Activated T-cell treated with anti-CD3 and anti-CD28 coated beads, Interleukin-2, amount 50 U/mL, for 4 hours (primary cell): ENCODE measurements around the gene USP2. TPM values are rescaled to one million over a fixed set of nuclear protein-coding genes. Genes with fewer than 3 reads are reported as not detected.

ENCODE experiments used
- ATAC-seq, 2 donors: fragments of 200-7000 bp; cut with Tn5 transposase; one replicate each; pipeline ENCODE4 v1.10.0; 2021
- DNase-seq: peaks from one replicate; pipeline ENCODE4 v3.0.0-alpha.2; 2020
- H3K27me3 Mint-ChIP-seq: one replicate; pipeline ENCODE4 v1.8.0; 2021; ENCODE audit warnings: low read depth, mixed read lengths
- H3K36me3 Mint-ChIP-seq: one replicate; pipeline ENCODE4 v1.8.0; 2022; ENCODE audit warnings: mixed read lengths; ENCODE audit not compliant: insufficient read depth
- H3K4me1 Mint-ChIP-seq: one replicate; pipeline ENCODE4 v1.8.0; 2021; ENCODE audit warnings: low read depth, mixed read lengths
- H3K4me3 Mint-ChIP-seq: one replicate; pipeline ENCODE4 v1.8.0; 2021; ENCODE audit warnings: mild to moderate bottlenecking, moderate library complexity, mixed read lengths
- H3K9me3 Mint-ChIP-seq: one replicate; pipeline ENCODE4 v1.8.0; 2021; ENCODE audit warnings: mixed read lengths
- total RNA-seq, 3 donors: library from RNA; stranded (reverse); gene quantifications; one replicate each; pipeline ENCODE4 v1.2.1, GENCODE V29; 2021

The USP2 gene
- total RNA-seq, 3 donors from 2014 or later, result 0.19 to 0.53 (median 0.37) TPM

DNA sequence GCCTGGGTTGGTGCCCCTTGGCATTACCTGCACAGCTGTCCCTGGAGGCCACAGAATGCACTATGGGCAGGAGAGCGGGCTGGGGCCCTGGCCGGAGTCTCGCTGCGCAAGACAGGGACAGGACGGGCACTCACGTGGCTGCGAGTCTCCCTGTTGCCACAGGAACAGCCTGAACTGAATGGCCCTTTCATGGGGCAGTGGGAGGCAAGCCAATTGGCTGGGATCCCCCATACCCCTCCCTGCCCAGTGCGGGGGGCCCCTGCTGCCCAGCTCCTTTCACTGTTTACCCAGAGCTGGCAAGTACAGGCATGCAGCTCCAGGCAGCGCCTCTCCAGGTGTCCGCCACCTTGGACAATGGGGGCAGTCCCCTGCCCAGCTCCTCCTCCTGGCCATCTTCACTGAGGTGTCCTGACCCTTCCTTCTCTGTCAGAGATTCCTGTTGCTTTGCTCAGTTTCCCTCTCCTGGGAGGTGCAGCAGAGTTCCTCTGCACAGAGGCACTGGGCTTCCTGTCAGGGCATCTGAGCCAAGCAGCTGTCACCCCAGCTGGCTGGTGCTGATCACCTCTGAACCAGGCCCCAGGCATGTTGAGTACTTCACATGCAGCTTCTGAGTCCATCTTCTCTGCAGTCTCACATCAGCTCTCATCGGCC is 5.2 kb downstream of the USP2 start:
- DNase-seq, result no peak
- ATAC-seq, result no peak
- peaks cover under 1% of the 10 kb centered on the region for H3K27me3 Mint-ChIP-seq
- H3K9me3 Mint-ChIP-seq, result no peaks in the 10 kb centered on the region
- H3K4me1 Mint-ChIP-seq, result peaks cover 10% of the 10 kb centered on the region
- no peaks in the 10 kb centered on the region for H3K36me3 Mint-ChIP-seq
- H3K4me3 Mint-ChIP-seq, result no peak overlapping the region

DNA sequence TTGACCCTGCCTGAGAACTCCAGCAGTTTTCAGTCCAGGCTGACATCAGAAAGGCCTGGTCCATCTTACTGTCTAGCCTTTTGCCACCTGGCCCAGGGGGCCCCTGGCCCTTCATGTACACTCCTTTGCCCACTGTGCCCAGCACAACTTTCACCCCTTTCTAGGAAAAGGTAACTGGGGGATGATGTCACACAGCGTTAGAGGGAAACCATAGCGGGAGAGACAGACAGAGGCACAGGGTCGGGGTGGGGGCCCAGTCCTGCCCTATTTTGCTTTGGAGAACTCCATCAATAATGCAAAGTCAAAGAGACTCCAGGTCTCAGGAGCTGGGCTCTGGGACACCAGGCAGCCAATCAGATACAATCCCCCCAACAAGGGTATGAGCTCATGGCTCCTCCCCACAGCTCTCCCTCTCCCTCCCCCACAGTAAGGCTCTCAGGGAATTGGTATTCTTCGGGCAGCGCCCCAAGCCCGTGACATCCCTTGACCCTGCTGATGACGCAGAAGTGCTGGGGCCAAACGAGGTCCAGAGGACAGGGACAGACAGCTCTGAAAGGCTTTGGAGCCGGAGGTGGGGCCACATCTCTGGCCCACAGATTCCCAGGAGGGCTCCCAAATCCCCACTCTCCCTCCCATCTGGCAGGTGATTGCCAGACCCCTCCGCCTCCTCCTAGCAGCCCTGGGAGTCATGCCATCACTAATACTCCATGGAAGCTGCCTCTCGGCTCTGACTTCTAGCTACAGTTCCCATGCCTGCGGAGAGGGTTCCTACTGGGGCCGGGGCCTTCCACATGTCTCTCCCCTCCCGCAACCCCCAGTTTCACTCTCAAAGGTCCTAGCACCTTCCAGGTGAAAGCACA is 5.9 kb downstream of the USP2 start:
- ATAC-seq (no peak), DNase-seq (no peak)
- Mint-ChIP-seq H3K36me3 (no peaks in the 10 kb centered on the region), H3K9me3 (no peaks in the 10 kb centered on the region), H3K4me1 (peaks cover 10% of the 10 kb centered on the region), H3K4me3 (no peak overlapping the region), H3K27me3 (peaks cover 5% of the 10 kb centered on the region)

DNA sequence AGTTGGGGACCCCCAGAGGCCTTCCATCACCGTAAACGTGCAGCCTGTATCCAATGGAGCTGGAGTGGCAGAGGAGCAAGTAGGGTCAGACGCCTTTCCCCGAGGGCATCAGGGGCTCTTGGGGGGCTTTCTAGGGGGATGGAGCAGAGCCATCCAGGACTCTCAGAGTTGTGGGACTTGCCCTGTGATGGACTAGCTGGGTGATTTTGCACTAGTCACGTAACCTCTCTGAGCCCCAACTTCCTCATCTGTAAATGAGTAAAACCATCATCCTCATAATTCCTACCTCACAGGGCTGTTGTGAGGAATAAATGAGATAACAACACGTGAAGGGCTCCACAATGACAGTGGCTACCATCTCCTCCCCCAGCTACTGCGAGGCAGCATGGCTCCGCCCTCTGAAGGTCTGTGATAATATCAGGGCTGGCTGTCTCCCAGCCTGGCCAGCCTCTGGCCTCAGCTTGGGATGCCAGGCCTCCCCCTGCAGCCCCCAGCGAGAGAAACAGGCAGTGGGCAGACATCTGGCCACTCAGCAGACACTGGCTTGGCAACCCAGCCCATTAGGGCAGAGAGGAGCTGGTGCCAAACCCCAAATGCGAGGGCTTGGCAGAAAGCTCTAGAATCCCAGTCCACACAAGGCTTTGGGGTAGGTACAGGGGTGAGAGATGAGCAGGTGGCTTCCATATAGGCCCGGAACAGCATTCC is 6.7 kb downstream of the USP2 start:
- DNase-seq (no peak), ATAC-seq (no peak)
- Mint-ChIP-seq H3K9me3 (no peaks in the 10 kb centered on the region), H3K4me1 (peaks cover 10% of the 10 kb centered on the region), H3K27me3 (peaks cover 10% of the 10 kb centered on the region), H3K36me3 (no peaks in the 10 kb centered on the region), H3K4me3 (no peak overlapping the region)

DNA sequence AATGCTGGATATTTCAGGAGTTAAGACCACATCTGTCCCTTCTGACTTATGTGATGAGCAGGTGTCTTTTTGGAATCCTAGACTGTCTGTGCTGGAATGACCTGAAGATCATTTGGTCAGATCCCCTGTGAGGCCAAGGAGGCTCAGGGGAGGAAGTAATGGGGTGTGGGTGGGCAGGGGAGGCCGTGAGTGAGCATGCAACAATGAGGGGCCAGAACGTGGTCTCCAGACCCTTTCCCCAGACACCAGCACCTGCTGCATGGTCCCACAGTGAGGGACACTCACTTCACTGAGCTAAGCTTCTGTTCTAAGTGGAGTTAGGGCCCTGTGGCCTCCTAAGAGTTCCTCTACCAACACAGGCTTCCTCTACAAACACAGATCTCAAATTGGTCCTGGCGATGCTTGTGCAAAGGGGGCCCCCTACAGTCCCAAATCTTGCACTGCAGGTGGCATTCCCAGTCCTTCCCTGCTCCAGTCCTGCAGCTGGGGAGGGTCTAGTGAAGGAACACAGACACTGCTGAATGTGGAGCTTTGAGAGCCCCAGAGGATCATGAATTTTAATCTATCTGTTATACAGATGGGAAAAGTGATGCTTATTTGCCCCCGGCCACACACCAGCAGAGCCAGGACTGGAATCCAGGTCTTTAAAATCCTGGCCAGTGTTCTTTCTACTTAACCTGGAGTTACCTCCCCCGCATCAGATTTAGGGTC is 7.4 kb downstream of the USP2 start:
- ATAC-seq (peak; percentile 45 to 49), DNase-seq (peak; percentile 38)
- Mint-ChIP-seq H3K4me3 (no peak overlapping the region), H3K36me3 (no peaks in the 10 kb centered on the region), H3K4me1 (peaks cover 10% of the 10 kb centered on the region), H3K27me3 (peaks cover 16% of the 10 kb centered on the region), H3K9me3 (no peaks in the 10 kb centered on the region)

DNA sequence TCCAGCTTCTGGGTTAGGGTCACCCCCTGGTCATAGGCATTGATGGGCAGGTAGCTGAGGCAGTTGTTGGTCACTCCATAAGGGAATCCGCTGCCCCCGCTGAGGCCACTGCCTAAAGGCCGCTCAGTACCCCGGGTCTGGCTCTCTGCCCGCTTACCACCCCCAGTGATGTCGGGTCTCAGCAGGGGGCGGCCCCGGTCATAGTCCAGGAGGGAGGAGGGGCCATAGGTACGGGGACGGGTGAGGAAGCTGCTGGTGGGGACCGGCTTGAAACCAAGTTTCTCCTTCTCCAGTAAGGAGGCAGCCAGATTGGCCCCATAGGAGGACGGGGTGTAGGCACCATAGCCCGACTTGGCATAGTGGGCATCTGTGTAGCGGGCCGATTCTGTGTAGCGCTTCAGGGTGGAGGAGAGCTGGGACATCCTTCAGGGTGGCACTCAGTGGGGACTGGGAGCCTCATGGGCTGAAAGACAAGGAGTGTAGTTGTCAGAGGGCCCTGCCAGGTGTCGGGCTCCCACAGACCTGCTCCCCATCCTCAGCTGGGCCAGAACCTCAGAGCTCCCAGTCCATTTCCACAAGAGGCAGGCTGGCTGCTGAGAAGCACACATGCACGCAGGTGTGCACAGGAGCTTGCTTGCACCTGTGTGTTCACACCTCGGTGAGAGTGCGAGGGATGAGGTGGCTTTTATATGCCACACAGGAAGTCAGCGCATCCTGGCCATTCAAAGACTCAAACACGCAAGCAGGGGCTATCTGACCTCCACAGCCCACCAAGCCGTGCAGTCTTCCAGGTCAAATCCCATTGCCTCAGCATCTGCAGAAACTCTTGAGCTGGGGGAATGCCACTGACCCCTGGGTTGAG is 8.2 kb downstream of the USP2 start:
- Mint-ChIP-seq H3K27me3 (peaks cover 18% of the 10 kb centered on the region), H3K4me3 (no peak overlapping the region), H3K9me3 (no peaks in the 10 kb centered on the region), H3K36me3 (no peaks in the 10 kb centered on the region), H3K4me1 (peaks cover 10% of the 10 kb centered on the region)
- no peak for ATAC-seq
- no peak for DNase-seq

DNA sequence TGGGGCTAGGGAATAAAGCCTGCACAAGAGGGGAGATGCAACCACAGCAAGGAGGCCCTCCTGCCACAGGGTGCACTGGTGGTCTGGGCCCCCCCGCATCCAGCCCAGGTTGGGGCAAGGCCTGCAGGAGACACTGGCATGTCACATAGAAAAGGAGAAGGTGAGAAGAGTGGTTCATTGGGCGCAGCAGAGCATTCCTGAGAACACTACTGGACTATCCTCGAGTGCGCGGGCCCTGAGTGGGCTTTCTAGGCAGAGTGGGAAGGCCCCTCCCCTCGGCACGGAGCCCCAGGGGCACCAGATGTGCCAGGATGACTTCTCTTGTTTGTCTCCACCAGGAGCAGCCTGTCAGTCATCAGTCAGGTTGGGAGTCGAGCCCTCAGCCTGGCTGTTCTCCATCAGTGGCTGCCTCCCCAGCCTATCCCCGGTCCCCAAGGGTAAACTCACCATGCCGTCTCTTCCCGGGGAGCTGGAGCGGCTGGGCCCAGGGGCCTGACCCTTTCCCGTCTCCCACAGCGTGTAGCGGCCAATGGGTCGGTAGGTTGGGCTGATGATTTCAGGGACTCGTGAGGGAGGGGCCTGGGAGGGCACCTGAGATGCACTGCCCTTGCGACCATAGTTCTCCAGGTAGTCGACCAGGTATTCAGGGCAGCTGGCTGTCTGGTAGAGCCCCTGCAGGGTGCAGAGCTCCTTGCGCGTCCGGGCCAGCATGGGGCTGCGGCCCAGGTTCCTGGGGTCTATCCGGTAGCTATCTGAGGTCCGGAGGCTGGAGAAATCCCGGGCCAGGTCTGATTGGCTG is 9.0 kb downstream of the USP2 start:
- H3K4me3 Mint-ChIP-seq, result no peak overlapping the region
- DNase-seq (no peak), ATAC-seq (no peak)
- H3K9me3 Mint-ChIP-seq, result no peaks in the 10 kb centered on the region
- peaks cover 10% of the 10 kb centered on the region for H3K4me1 Mint-ChIP-seq
- no peaks in the 10 kb centered on the region for H3K36me3 Mint-ChIP-seq
- H3K27me3 Mint-ChIP-seq, result peaks cover 25% of the 10 kb centered on the region

DNA sequence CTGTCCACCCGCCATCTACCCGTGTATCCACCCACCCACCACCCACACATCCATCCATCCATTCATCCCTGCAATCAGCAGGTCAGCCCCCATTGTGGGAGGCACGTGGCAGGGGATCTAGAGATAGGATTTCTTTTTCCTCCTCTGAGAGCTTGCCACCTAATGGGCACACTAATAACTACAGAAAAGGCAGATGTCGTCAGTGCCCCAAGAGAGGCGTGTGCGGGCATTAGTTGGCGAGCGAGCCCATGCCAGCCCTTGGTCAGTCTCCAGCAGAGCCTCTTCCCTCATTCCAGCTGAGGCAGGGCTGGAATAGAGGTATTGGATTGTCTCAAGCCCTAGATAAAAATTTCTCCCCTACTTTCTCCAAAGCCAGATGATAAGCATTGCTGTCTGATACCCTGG is 9.7 kb downstream of the USP2 start:
- ATAC-seq (no peak), DNase-seq (no peak)
- Mint-ChIP-seq H3K27me3 (peaks cover 32% of the 10 kb centered on the region), H3K4me1 (peaks cover 10% of the 10 kb centered on the region), H3K36me3 (no peaks in the 10 kb centered on the region), H3K4me3 (no peak overlapping the region), H3K9me3 (no peaks in the 10 kb centered on the region)

DNA sequence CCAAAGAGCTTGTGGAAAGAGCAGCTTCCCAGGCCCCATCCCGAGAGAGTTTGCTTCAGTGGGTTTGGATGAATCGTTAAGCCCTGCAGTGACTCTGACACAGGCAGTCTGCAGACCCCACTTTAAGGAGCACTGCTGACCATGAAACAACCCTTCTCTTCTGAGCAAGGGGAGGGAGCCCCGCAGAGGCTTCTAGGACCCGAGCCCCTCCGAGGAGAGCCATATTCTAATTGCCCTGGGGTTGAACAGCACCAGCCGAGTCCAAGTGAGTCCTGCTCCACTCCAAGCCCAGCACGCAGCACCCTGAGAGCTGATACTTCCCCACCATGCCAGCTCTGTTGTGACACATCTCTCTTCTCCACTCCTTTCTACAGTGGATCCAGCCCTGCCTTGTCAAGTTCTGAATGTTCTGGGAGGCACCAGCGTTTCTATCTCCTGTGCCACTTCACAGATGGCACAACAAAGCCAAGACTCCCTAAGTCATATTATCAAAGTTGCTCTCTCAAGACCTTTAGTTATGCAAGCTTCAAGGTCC is 10.4 kb downstream of the USP2 start:
- Mint-ChIP-seq H3K36me3 (no peaks in the 10 kb centered on the region), H3K27me3 (peaks cover 38% of the 10 kb centered on the region), H3K9me3 (no peaks in the 10 kb centered on the region), H3K4me1 (peaks cover 10% of the 10 kb centered on the region), H3K4me3 (no peak overlapping the region)
- ATAC-seq (no peak), DNase-seq (no peak)

DNA sequence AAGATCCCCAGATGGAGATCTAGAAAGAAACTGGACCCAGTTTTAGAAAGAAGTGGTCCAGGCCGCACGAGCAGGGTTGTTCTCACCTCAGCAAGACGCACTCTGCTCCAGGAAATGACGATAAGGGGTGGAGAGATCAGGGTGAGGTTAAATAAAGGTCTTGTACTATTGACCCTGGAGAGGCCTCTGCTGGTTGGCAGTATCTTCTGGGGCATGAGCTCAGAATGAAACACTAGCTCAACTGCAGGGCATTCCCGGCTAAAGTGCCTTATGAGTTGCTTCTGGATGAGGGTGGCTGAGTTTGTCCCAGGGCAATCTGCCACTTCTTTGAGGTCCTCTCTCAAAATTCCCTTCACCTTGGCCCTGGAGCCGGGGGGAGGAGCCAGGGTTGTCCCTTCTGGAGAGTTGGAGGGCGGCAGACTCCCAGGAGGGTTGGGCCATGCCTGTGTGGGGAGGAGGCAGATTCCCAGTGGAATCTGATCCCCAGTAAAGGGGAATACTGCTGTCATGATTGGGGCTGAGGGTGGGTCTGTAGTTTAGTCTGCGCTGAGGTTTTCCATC is 10.9 kb downstream of the USP2 start:
- Mint-ChIP-seq H3K9me3 (no peaks in the 10 kb centered on the region), H3K27me3 (peaks cover 43% of the 10 kb centered on the region), H3K4me1 (peaks cover 10% of the 10 kb centered on the region), H3K36me3 (no peaks in the 10 kb centered on the region), H3K4me3 (no peak overlapping the region)
- DNase-seq (no peak), ATAC-seq (peak; percentile 22 to 25)

DNA sequence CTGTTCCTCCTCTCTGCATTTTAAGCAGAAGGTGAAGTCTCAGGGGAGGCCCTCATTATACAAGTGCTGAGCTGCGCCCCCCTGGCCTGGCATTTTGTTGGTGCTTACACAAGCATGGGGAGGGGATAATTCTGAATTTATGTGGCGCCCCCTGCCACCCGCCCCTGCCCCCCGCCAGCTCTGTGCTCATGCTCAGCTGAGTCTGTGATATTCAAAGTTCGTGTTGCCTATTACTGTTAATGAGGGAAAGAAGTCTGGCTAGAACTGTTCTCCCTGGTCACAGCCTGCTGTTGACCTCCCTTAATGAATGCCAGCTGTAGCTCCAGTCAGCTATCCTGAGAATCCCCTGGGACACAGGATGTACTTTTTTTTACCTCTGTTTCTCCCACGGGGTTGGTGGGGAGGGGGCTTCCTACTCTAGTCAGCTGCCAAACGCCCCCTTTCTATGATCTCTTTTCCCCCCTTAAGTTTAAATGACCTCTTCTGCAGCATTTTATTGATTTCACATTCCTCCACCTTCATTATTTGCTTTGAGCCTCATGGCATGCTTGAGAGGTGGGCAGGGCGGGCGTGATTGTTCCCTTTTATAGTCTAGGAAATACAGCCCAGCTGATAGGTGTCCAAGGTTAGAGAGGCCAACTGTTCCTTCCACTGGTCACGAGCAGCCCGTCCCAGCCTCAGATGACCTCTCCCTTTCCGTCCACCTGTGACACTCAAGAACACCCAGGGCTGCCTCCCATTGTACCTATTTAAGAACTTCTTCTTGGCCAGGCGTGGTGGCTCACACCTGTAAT is 12.2 kb downstream of the USP2 start:
- H3K4me3 Mint-ChIP-seq, result no peak overlapping the region
- no peaks in the 10 kb centered on the region for H3K36me3 Mint-ChIP-seq
- ATAC-seq, result no peak
- H3K27me3 Mint-ChIP-seq, result peaks cover 55% of the 10 kb centered on the region
- no peaks in the 10 kb centered on the region for H3K9me3 Mint-ChIP-seq
- peaks cover 15% of the 10 kb centered on the region for H3K4me1 Mint-ChIP-seq
- DNase-seq, result no peak

DNA sequence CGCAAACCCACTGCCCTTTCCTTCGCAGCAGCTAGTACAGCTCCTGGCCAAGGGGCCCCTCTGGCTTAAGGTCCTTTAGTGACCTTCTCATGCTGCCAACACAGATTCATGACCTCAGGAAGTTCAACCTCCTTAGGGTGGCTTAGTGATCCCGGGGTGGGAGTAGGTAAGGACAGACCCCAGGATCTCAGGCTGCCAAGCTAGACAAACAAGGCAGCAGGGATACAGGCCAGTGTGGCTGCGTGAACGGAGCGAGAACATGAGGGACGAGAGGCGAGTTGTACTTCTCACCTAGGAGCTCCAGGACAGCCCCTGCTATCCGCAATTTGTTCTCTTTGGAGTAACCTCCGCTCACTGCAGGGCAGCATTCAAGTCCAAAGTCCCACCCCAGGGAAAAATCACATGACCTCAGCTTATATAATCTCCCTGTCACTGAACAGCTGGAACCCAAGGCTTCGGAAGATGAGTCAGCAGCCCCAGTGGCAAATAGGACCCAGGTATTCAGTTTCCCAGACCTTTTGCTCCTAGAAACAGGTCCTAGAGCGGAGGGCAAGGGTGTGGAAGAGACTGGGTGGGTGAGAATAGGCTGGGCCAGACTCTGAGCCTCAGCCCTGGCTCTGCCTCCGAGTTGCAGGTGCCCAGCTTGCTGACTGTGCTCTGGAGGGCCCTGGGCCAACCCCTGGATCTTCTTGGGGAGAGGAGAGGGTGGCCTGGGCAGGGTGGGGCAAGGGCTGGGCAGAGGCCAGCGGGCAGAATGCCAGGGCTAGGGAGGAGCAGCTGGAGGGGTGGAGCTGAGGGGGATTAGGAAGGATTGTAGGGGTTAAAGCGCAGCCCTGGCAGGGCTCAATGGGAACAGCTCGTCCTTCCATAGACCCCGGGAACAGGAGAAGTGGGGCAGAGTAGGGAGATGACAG is 13.1 kb downstream of the USP2 start:
- no peaks in the 10 kb centered on the region for H3K36me3 Mint-ChIP-seq
- DNase-seq (no peak), ATAC-seq (no peak)
- no peaks in the 10 kb centered on the region for H3K9me3 Mint-ChIP-seq
- H3K4me3 Mint-ChIP-seq, result no peak overlapping the region
- peaks cover 55% of the 10 kb centered on the region for H3K27me3 Mint-ChIP-seq
- H3K4me1 Mint-ChIP-seq, result peaks cover 8% of the 10 kb centered on the region
